GM19467 (cell line): ENCODE data around the gene MOCS1.

Experiments used
- ATAC-seq: cut with Tn5 transposase; IDR thresholded peaks from one replicate; pipeline ENCODE4 v1.9.1; 2021; ENCODE audit warnings: mild to moderate bottlenecking, moderate library complexity; ENCODE audit not compliant: unreplicated experiment

MOCS1 gene

DNA sequence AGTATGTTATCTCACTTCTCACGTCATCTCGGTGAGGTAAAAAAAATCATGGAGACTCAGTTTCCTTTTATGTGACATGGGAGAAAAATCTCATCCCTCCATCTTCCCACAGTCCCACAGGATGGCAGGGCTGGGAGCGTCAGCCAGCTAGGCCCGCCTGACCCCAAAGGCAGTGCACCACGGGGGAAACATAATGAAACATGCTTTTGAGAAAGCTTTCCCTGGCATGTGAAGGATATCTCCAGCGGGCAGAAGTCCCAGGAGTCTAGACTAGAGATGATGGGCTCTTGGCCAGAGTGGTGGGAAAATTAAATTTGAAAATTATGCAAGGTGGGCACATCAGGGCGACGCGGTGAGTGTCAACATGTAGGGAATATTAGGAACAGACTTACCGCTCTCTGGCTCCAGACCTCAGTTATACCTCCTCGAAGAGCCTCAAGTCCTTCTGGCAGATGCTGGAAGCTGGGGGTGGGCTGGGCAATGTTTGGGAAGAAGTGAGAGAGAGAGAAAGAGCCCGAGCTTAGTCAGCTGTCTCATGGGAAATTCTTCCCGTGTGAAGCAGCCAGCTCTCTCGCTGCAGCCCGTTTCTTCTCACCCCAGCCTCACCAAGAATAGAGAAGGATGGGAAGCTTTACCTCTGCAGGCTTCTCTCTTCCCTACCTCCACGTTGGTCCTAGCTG lies 52.3 kb downstream of the MOCS1 start:
- ATAC-seq, result no peak

DNA sequence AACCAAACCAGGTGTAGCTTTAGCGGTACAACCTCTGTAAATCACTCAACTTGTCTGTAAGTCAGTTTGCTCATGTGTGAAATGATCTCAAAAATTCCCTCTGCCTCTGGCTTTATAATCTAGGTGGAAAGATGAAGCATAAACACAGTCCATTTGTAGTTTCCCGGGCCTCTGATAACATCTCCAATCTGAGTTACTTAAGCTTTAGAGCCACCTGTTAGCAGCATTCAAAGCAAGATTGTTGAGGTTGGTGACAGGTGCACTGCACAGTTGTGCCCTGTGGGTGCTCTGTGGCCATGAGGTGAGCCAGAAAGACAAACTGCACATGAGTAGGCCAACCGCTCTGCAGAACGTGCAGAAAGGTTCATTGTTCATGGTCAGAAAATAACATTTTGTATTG lies 53.7 kb downstream of the MOCS1 start:
- no peak for ATAC-seq

DNA sequence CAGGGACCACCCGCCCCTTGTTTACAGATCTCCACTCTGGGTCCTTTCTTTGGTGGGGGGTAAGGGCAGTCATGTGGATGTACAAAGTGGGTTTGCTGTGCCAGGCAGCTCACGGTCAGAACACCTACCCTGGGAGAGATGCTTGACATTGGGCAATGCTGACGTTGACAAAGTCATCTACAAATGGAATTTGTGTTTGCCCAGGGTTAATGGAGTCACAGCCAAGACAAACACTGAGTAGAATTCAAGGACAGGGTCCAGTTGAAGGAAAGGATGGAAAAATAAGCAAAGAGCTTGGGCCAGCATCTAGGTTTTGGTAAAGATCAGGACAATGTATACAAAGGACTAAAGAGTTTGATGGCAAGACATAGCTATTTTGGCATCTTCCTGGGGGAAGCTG lies 54.7 kb downstream of the MOCS1 start:
- no peak for ATAC-seq

DNA sequence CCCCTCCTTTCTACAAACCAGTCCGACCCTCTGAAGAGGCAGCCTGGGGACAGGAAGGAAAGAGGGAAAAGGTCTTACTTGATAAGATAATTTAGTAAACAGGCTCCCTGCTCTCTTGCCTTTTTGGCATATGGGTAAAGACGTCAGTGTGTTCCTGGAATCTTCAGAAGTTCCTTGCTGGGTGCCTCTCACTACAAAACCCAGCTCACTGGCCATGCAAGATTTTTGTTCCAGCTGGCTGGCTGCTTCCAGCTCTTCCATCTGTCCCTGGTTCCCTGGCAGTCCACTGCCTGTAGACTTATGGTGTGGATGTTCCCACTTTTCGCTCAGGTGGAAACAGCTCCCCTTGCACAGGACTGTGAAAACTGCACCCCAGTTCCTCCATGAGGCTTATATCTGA lies 57.4 kb downstream of the MOCS1 start:
- no peak for ATAC-seq

DNA sequence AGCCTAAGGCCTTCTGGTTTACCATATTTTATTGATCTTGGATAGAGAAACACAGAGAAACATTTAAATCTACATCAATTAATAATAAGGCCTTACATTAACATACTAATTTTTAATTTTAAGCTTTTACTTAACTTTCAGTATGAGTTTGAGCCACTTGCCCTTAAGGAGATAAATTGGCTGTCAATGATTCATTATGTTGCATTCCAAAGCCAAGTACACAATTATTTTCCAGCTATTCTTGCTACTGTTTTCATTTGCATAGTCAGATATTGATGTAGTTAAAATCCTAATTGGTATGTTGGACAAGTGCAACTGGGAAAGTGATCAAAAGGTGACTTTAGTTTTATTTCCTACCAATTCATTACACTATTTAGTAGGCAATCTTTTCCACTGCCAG lies 58.2 kb downstream of the MOCS1 start:
- ATAC-seq, result no peak

DNA sequence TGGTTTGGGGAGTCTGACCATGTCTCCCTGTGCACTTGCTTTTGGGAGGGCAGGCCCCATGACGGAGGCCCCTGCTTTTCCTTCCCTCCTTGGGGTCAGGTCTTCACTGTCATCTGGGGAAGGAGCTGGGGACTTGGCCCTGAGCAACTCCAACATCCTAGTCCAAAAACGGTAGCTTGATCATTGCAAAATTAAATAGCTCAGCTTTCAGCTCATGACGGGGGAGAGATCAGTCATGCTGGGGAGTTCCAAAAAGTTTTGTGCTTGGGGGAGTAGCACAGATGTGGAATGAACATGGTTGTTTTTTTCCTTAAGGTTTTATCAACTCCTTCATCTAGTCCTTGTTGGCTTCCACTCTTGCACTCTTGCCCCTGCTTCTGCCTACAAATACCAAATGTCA lies 60.8 kb downstream of the MOCS1 start:
- no peak for ATAC-seq

DNA sequence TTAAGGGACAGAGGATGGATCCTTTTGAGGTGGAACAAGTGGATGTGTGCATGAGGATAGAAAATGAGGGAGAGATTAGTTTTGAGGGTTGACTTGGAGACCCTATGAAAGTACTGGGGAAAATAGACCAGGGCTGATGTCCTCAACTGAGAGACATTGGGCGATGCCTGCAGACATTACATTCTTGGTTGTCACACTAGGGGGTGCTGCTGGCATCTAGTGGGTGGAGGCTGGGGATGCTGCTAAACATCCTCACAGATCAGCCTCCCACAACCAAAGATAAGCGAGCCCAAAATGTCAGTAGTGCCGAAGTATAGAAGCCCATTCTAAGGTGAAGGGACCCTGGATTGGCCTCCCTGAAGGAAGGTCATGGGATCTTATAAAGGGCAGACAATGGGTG lies 63.3 kb downstream of the MOCS1 start:
- ATAC-seq, result no peak

DNA sequence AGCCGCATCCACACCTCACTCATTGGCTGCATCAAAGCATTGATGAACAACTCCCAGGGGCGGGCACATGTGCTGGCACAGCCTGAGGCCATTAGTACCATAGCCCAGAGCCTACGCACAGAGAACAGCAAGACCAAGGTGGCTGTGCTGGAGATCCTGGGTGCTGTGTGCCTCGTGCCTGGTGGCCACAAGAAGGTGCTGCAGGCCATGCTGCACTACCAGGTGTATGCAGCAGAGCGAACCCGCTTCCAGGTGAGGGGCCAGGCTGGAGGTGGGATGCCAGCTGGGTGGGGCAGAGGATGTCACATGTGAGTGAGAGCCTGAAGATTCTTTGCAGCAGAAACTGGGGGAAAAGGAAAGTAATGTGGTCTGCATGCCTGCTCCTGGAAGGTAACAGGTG lies 66.7 kb downstream of the MOCS1 start:
- ATAC-seq, result no peak

DNA sequence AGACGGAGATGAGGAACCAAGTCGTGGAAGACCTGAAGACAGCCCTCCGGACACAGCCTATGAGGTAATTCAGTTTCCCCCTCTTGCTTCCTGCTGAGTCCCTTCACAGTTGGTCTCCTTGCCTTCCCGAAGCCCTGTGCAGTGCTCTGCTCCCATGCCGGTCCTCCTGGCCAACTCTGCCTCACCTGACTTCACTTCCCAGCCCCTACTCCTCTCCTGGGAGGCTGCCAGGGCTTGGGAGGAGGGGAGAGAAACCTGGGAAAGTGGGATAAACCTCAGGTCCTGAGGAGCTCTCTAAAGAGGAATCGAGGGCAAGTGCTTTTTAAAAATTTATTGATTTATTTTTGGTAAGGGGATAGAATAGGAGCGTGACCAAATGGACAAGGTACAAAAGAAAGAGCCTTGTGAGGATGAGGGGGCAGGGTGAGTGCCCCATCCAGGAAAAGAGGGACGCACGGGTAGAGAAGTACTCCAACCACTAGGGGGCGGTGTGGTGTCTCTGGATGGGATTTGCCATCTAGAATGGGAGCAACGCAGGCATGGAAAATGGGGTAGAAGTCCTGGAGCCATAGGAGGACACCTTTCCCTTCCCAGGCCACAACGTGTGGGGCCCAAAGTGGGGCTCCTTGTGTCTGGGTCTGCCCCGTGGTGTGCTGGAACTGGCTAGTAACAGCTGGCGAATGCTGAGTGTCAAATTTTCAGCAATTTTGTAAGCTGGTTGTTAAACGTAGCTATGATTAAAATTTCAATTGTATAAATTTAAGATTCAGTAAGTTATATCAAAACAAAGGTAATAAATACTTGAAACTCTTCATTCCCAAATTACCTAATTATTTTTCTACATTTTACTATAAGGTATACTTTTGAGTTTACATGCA lies 69.0 kb downstream of the MOCS1 start:
- ATAC-seq, result no peak

DNA sequence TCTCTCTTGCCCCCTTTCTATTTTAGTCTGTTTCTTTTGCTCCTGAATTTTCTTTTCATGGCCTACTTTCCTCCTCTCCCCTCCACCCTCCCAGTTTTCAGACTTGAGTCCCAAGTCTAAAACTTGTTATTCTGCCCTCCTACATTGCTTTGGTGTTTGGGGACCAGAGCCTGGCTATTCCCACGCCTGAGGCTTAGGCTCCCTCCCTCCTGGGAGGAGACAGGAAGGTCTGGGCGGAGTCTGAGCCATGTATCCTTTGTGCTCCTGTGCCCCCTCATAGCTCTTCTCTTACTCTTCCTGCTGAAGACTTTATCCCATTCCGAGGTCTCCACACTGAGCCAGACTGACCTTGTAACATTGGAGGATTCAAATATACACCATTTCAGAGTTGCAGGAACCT lies 72.6 kb downstream of the MOCS1 start:
- ATAC-seq, result no peak

DNA sequence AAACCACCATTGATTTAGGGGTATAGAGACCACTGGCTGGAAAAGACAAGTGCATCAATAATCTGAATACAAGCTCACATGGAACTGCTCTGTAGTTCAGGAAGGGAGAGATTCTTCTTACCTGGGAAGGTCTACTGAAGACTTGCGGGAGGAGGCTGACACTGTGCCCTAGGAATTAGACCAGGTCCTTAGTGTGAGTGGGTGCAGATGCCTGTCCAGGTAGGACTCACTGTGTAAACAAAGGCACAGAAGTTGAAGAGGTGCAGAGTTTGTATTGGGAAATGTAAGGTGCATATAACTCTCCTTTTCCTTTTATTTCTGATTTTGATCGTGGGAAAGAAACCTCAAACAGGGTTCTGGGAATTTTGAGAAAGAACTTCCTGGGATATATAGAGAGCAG lies 75.2 kb downstream of the MOCS1 start:
- ATAC-seq, result no peak

DNA sequence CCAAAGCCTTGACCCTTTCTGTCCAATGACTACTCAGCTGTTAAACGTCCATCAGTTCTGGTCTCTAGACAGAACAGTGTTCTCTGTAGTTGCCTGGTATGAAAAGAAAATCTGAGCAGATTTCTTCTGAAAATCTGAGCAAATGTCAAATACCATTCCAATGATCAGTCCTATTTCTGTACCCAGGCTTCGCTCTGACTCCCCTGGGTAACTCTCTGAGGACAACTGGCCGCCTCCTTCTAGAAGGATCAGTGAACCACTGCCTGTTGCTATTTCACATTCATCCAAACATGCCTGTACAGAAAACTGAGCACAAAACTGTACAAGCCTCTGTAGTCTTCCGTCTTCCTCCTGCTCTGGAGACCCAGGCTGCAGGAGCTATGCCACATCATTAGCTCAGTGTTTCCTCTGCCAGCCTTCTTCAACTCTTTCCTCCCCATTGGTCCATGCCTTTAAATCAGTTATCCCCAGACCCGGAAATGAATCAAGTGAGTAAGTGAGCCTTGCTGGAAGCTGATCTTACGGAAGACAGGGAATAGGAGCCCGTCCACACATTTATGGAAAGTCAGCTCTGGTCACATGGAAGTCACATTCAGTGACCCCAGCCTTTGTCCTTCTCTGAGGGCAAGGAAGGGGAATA lies 78.8 kb downstream of the MOCS1 start:
- ATAC-seq, result no peak
